Hypothalamus (tissue), 51 donors: ENCODE results near the gene RGS7.
"Not testable (repeated sequence)": the region's sequence is repeated elsewhere in the genome, so short reads cannot be mapped to it uniquely, and the experiment has no call there.

Experiments
- DNase-seq, 51 donors: peaks; one replicate each; lab custom pipeline; 2025; lab: John Stamatoyannopoulos, UW

RGS7 gene

GRCh38 chr1:240803151-240803550, 553.9 kb downstream of the RGS7 start:
- no peak for DNase-seq

- no peak for DNase-seq
These were observed 554.7 kb downstream of the RGS7 start for GRCh38 chr1:240802271-240802670.

DNA sequence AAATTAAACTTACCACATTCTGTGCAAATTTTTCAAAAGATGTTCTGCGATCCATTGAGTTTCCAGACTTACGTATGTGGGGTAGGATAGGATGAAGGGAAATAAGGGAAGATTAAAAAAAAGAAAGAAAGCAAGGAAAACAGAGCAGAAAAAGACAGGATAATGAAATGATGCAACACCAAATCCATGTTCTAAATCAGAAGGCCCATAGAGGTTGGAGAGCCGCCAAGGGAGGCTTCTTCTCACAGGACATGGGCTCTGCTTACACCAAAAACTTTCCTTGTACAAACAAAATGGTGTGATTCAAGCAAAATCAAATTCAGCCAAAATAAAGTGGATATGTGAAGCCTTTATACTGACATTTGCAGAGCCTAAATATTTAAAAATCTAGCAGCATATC, 555.6 kb downstream of the RGS7 start:
- DNase-seq = no peak

- no peak for DNase-seq
These were observed 556.7 kb downstream of the RGS7 start for GRCh38 chr1:240800291-240800690.

DNA sequence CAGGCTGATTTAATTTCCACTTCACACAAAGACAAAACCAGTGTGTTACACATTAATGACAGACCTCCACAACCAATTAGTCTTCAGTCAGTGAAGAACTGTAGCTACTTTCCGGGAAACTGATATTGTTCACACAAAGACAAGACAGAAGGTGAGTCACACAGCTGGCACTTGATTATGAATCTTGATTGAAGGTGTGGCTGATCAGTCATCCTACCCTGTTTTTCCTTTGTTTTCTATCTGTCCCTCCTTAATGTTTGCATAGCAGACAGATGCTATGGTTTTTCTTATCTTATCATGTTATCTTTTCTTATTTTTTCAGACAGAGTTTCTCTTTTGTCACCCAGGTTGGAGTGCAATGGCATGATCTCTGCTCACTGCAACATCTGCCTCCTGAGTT, 560.0 kb downstream of the RGS7 start:
- no peak for DNase-seq

- DNase-seq = no peak
These were observed 562.8 kb downstream of the RGS7 start for GRCh38 chr1:240794046-240794843.

DNA sequence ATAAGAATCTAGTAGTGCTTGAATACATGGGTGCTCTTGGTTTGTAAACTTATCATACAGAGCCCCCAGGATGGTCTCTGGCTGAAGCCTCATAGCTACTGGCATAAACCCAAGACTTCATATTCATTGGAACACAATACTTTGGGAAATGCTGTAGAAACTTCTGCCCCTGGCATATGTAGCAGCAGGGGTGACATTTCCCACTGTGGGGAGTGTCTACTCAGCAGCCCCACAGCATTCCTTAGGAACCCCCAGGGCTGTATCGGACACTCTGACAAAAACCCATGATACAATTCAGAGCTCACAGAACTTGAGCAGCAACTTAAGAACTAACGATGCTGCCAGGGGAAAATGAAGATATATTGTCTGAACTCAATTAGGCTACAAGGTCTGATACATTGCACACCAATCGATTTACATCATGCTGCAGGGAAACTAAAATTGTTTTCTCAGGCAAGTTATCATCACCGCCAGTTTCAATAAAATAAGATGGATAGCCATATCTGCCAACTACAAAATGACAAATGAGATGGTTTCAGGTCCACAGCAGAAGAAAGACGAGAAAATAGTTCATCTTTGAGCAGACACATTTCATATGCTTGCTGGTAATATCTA, 564.0 kb downstream of the RGS7 start:
- no peak for DNase-seq

DNA sequence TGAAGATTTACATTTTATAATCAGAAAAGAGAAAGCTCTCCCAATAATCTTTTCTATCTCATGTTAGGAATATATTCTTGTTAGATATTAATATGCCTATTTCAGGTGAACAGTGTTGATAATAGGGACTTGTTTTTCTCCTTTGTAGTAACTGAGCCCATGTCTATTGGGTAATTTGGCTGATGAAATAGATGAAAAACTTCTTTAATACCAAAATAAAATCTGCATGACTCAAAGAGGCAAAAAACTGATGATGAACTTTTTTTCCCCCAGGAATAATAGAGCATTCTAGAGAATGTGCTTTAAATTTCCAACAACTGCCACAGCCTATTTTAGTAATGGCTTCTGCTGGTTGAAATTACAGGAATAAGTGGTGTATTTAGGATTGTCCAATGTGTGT, 566.1 kb downstream of the RGS7 start:
- no peak for DNase-seq

DNA sequence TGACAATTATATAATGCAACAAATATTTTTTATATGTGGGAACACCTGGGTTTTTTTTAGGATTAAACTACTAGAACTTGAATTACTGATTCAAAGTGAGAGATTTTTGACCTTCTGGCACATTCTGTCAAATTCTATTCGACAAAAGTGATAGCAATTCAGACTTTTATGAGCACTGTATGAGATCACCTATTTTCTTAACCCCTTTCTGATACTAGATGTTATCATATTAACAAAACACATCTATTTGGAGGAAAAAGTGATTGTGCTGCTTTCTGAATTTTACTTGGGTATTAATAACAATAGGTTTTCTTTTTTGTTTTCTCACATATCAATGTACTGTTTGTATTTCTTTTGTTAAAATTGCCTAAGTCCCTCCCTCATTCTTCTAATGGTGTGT, 570.1 kb downstream of the RGS7 start:
- DNase-seq = no peak

- DNase-seq = no peak
These were observed 572.2 kb downstream of the RGS7 start for GRCh38 chr1:240784776-240785175.

- DNase-seq = not testable (repeated sequence)
These were observed 573.3 kb downstream of the RGS7 start for GRCh38 chr1:240783728-240784137.

GRCh38 chr1:240776237-240776636, 580.8 kb downstream of the RGS7 start:
- no peak for DNase-seq

- DNase-seq = no peak
These were observed 584.9 kb downstream of the RGS7 start for GRCh38 chr1:240772131-240772530.

DNA sequence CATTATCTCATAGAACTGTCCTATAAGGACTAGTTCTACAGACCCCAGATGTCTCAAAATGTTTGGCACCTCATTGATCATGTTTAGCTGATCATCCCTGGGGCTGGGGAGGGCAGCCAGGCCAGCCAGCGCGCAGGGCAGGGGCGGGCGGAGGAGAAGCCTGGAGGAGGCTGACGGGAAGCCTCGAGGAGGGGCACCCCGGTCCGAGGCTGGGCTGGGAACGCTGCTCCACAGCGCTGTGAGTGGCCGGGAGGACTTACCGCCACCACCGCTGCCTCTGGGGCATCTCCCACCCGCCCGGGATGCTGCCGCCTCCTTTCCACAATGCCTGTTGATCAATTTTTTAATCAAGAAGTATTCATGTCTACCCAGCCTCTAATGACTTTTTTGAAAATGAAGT, 585.6 kb downstream of the RGS7 start:
- no peak for DNase-seq

DNA sequence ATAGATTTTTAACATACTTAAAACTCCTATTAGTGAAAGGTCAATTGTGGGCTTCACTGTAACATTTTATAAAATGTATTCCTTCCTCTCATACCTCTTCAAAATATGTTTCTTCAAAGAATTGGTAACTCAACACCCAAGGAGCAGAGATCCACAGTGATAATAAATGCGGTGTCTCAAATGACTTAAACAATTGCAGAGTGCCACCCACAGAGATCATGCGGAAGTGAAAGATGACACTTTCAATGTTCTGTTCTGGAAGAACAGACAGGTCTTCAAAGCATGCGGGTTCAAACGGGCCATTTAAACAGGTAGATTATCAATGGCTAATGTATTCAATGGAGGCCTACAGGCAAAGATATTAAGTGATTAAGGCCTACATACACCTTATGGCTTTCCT, 588.0 kb downstream of the RGS7 start:
- DNase-seq = no peak

DNA sequence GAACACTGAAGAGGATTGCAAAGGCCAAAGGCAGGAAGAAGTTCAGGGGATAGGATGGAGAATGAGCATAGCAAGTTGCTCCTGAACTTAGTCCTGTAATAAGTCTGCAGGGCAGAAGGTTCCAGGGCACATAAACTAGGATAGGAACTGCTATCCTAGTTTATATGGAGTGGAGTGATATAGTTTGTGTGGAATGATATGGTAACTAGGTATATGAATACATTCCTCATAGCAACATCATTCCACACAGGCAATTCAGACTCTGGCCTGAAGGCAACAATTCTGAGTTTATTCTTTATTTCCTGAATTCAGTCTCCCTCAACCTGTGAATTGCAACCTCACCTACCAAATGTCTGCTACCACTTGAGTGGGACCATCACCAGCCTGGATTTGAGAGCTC, 590.2 kb downstream of the RGS7 start:
- no peak for DNase-seq

- DNase-seq = no peak
These were observed 591.2 kb downstream of the RGS7 start for GRCh38 chr1:240765732-240766363.

- no peak for DNase-seq
These were observed 593.2 kb downstream of the RGS7 start for GRCh38 chr1:240763771-240764170.

- not testable (repeated sequence) for DNase-seq
These were observed 593.9 kb downstream of the RGS7 start for GRCh38 chr1:240763095-240763494.

DNA sequence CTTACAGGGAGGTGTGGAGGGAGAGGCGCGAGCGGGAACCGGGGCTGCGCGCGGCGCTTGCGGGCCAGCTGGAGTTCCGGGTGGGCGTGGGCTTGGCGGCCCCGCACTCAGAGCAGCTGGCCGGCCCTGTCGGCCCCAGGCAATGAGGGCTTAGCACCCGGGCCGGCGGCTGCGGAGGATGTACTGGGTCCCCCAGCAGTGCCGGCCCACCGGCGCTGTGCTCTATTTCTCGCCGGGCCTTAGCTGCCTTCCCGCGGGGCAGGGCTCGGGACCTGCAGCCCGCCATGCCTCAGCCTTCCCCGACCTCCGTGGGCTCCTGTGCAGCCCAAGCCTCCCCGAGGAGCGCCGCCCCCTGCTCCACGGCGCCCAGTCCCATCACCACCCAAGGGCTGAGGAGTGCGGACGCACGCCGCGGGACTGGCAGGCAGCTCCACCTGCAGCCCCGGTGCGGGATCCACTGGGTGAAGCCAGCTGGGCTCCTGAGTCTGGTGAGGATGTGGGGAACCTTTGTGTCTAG, 594.5 kb downstream of the RGS7 start:
- DNase-seq = not testable (repeated sequence)

- not testable (repeated sequence) for DNase-seq
These were observed 598.2 kb downstream of the RGS7 start for GRCh38 chr1:240758777-240759176.

DNA sequence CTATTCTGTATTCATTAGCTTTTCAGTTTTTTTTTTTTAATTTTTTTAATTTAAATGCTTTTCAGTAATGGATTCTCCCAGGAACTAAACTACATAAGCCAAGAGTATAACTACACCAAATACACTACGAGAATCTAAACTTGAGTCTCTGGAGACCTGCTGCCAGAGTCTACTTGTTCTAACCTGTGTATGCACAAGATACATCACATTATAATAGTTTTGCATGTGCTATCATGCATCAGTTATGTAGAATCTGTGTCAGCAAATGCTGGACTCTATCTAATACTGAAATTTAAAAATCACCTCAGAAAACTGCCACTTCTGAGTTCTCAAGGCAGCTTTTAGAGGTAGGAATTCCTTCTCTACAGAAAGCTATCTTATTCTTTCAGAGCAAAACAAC, 598.7 kb downstream of the RGS7 start:
- DNase-seq = no peak
